ENCODE results near the gene ZNF777. TPM values are rescaled to one million over a fixed set of nuclear protein-coding genes. Genes with fewer than 3 reads are reported as not detected.

Gene ZNF777
- total and polyA plus RNA-seq, 9 of the 15 experiments (the other 6 are each of a cell fraction or from before 2014, with no cell fraction given) = 0.11 to 32.6 (median 9.0) TPM

DNA sequence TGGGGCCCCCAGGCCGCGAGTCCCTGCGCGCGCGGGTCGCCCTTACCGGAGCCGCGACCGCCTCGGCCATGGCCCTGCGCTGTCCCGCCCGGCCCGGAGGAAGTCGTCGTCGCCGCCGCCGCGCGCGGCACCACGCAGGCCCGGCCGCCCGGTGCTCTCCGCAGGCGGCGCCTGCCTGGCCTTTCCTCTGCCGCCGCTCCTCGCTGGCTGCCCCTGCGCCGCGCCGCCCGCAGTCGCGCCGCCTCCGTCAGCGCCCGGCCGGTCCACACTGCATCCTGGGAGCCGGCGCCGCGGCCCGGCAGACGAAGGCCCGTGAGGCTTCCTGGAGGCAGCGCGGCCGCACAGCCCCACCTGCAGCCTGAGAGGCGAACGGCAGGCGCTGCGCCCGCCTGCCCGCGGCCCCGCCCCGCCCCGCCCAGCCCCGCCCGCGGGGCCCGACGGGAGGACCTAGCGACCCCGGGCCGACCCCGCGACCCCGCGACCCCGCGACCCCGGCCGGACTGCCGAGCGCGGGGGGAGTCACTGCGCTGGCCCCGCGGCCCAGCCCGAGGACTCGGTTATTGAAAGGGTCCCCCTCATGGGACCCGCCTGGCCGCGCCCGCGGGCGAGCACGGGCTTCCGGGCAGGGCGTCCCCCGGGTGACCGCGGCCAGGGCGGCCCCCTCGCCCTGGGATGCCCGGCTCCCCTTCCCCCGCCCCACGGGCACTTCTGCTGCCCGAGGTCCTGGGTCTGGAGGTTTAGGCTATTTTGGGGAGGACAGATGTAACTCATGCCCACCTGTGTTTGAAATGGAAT lies 36.8 kb upstream of the ZNF777 start, which contains the start of gene ZNF746 (continued):
- TF ChIP-seq, protein P1, sequence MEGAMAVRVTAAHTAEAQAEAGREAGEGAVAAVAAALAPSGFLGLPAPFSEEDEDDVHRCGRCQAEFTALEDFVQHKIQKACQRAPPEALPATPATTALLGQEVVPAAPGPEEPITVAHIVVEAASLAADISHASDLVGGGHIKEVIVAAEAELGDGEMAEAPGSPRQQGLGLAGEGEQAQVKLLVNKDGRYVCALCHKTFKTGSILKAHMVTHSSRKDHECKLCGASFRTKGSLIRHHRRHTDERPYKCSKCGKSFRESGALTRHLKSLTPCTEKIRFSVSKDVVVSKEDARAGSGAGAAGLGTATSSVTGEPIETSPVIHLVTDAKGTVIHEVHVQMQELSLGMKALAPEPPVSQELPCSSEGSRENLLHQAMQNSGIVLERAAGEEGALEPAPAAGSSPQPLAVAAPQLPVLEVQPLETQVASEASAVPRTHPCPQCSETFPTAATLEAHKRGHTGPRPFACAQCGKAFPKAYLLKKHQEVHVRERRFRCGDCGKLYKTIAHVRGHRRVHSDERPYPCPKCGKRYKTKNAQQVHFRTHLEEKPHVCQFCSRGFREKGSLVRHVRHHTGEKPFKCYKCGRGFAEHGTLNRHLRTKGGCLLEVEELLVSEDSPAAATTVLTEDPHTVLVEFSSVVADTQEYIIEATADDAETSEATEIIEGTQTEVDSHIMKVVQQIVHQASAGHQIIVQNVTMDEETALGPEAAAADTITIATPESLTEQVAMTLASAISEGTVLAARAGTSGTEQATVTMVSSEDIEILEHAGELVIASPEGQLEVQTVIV (CRISPR knock-in tag; IDR thresholded peaks at IDR 0.05; ENCODE audit: borderline replicate concordance) = 0 out of 2 replicates have a peak, but pooled peaks have one; percentile 24
- no peak for TF ChIP-seq PML (IDR thresholded peaks at IDR 0.05; ENCODE audit: low read length)
- no peak for TF ChIP-seq SRSF9 (IDR thresholded peaks at IDR 0.05; ENCODE audit: borderline replicate concordance, low read depth, low read length)
- TF ChIP-seq TFAM (CRISPR knock-in tag; conservative IDR thresholded peaks at IDR 0.05) = no peak
- no peak for TF ChIP-seq RBM17 (IDR thresholded peaks at IDR 0.05; ENCODE audit: borderline replicate concordance, low read depth, low read length)
- no peak for TF ChIP-seq ZNF644 (tag; IDR thresholded peaks at IDR 0.05; ENCODE audit: low read depth)
- TF ChIP-seq PYGO2 (tag; IDR thresholded peaks at IDR 0.05) = no peak
- peak; percentile 28 for TF ChIP-seq MEIS2 (IDR thresholded peaks at IDR 0.05; ENCODE audit: partially characterized antibody)
- TF ChIP-seq POLR2AphosphoS5 (IDR thresholded peaks at IDR 0.05; ENCODE audit: control insufficient read depth, insufficient read depth, low read depth, low read length) = peak; percentile 87
- TF ChIP-seq ZNF780A (CRISPR knock-in tag; IDR thresholded peaks at IDR 0.05) = no peak
- TF ChIP-seq XRCC3 (IDR thresholded peaks at IDR 0.05) = no peak
- TF ChIP-seq, protein P2, sequence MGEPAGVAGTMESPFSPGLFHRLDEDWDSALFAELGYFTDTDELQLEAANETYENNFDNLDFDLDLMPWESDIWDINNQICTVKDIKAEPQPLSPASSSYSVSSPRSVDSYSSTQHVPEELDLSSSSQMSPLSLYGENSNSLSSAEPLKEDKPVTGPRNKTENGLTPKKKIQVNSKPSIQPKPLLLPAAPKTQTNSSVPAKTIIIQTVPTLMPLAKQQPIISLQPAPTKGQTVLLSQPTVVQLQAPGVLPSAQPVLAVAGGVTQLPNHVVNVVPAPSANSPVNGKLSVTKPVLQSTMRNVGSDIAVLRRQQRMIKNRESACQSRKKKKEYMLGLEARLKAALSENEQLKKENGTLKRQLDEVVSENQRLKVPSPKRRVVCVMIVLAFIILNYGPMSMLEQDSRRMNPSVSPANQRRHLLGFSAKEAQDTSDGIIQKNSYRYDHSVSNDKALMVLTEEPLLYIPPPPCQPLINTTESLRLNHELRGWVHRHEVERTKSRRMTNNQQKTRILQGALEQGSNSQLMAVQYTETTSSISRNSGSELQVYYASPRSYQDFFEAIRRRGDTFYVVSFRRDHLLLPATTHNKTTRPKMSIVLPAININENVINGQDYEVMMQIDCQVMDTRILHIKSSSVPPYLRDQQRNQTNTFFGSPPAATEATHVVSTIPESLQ (CRISPR knock-in tag; IDR thresholded peaks at IDR 0.05) = no peak
- TF ChIP-seq ZNF445 (CRISPR knock-in tag; IDR thresholded peaks at IDR 0.05; ENCODE audit: low read depth) = no peak
- TF ChIP-seq, protein P3, sequence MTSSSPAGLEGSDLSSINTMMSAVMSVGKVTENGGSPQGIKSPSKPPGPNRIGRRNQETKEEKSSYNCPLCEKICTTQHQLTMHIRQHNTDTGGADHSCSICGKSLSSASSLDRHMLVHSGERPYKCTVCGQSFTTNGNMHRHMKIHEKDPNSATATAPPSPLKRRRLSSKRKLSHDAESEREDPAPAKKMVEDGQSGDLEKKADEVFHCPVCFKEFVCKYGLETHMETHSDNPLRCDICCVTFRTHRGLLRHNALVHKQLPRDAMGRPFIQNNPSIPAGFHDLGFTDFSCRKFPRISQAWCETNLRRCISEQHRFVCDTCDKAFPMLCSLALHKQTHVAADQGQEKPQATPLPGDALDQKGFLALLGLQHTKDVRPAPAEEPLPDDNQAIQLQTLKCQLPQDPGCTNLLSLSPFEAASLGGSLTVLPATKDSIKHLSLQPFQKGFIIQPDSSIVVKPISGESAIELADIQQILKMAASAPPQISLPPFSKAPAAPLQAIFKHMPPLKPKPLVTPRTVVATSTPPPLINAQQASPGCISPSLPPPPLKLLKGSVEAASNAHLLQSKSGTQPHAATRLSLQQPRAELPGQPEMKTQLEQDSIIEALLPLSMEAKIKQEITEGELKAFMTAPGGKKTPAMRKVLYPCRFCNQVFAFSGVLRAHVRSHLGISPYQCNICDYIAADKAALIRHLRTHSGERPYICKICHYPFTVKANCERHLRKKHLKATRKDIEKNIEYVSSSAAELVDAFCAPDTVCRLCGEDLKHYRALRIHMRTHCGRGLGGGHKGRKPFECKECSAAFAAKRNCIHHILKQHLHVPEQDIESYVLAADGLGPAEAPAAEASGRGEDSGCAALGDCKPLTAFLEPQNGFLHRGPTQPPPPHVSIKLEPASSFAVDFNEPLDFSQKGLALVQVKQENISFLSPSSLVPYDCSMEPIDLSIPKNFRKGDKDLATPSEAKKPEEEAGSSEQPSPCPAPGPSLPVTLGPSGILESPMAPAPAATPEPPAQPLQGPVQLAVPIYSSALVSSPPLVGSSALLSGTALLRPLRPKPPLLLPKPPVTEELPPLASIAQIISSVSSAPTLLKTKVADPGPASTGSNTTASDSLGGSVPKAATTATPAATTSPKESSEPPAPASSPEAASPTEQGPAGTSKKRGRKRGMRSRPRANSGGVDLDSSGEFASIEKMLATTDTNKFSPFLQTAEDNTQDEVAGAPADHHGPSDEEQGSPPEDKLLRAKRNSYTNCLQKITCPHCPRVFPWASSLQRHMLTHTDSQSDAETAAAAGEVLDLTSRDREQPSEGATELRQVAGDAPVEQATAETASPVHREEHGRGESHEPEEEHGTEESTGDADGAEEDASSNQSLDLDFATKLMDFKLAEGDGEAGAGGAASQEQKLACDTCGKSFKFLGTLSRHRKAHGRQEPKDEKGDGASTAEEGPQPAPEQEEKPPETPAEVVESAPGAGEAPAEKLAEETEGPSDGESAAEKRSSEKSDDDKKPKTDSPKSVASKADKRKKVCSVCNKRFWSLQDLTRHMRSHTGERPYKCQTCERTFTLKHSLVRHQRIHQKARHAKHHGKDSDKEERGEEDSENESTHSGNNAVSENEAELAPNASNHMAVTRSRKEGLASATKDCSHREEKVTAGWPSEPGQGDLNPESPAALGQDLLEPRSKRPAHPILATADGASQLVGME (CRISPR knock-in tag; IDR thresholded peaks at IDR 0.05) = 0 out of 2 replicates have a peak, but pooled peaks have one; percentile 18
- TF ChIP-seq FIP1L1 (IDR thresholded peaks at IDR 0.05; ENCODE audit: low read depth, low read length, poor library complexity, severe bottlenecking) = peak; percentile 75
- TF ChIP-seq RBBP5 (IDR thresholded peaks at IDR 0.05; ENCODE audit: borderline replicate concordance, insufficient read depth, low read length, poor library complexity, severe bottlenecking) = peak; percentile 98
- TF ChIP-seq LEF1 (IDR thresholded peaks at IDR 0.05) = no peak

Measured in K562 (cell line).